Motor neuron (in vitro differentiated cells): ENCODE data around the gene GSTM1. TPM values are rescaled to one million over a fixed set of nuclear protein-coding genes. Genes with fewer than 3 reads are reported as not detected.
"Not testable (repeated sequence)": the region's sequence is repeated elsewhere in the genome, so short reads cannot be mapped to it uniquely, and the experiment has no call there.

ENCODE experiments used
- ATAC-seq, 8 experiments: fragments of 200-7000 bp; cut with Tn5 transposase; replicated peaks in 6 of 8; 2 replicates each; pipeline ENCODE4 v1.8.0; 2021; ENCODE audit warnings: mild to moderate bottlenecking in 8 of 8, moderate library complexity in 8 of 8
- H3K27ac ChIP-seq, 2 donors: fragments of 250-450 bp; sonication (Bioruptor Pico); 2 replicates each; pipeline ENCODE4 v1.9.0; 2021; ENCODE audit warnings: antibody characterized with exemption in 2 of 2, mild to moderate bottlenecking in 2 of 2, moderate library complexity in 1 of 2
- H3K4me1 ChIP-seq, 2 donors: fragments of 250-450 bp; sonication (Bioruptor Pico); replicated peaks in 1 of 2; 2 replicates each; pipeline ENCODE4 v1.6.1; 2021; ENCODE audit warnings: antibody characterized with exemption in 2 of 2, mild to moderate bottlenecking in 2 of 2, moderate library complexity in 1 of 2
- H3K4me3 ChIP-seq, 5 donors: fragments of 250-450 bp; sonication (Bioruptor Pico); 2 replicates each; pipeline ENCODE4 v1.9.0; 2021; ENCODE audit warnings: antibody characterized with exemption in 5 of 5, mild to moderate bottlenecking in 5 of 5, moderate library complexity in 4 of 5
- WGBS, 10 experiments: fragments of 450-650 bp; shearing (Covaris generic); methylation state at CpG; one replicate each; pipeline ENCODE4 v1.0.0; 2022; 5-methylcytosine and 5-hydroxymethylcytosine counted together
- in situ Hi-C, 9 experiments: fragments of 400-800 bp; cut with MboI; loops; one replicate each; pipeline ENCODE4 v1.15.0; 2021; ENCODE audit warnings: low sequenced_read_pairs in 9 of 9, low pct_unique_long_range_greater_than_20kb in 2 of 9; ENCODE audit not compliant: unreplicated experiment in 9 of 9
- total RNA-seq, 8 experiments: library from RNA; unstranded; fragments of 300-600 nt; gene quantifications; 2 replicates each; pipeline versions ENCODE4 v1.2.3 to v1.2.4, GENCODE V29; 2022

Gene GSTM1
- total RNA-seq, 8 experiments from 2014 or later, result 2.6 to 5.2 (median 3.7) TPM; not detected in 5

DNA sequence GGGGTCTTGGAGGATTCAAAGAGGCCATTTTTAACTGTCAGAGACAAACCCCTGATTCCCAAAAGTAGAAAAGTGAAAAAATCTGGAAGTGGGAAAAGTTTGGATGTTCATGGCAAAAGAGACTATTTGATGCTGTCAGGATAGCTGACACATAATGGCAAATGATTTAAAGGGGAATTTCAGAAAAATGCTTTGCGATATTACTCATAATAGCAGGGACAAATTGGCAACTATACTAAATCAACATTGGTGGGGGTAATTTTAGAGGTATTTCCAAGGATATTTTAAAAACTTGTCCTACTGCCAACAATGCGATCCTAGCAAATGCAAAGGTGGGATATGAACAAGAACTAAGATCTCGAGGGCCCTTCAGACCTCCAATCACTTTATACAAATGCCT, 37.0 kb upstream of the GSTM1 start:
- in situ Hi-C loops, result loop anchor here in 2 of 9 experiments (10.0 to 25.0 kb wide), 2 partner anchors 112 to 334 kb away; partner anchors contain the start of genes AHCYL1 (in 1 of the 2) and EPS8L3 (in 1 of the 2)

DNA sequence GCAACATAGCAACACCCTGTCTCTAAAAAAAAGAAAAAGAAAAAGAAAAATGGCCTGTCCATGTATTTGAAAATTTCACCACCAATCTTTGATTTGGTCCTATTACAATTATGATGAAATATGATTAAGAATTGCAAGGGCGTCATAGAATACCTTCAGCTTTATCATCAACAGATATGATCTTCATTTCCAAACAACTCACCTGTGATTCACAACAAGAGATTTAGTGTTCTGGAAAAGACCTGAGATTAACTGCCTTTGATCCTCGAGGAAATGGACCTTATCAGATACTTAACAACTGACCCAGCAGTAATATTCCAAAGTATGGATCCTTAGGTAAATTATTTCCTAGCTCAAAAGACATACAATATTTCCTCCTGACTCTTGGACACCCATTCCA, 35.2 kb upstream of the GSTM1 start:
- ATAC-seq, result no peak
- Histone ChIP-seq H3K4me3 (no peak overlapping the region), H3K4me1 (peaks cover 10 to 22% of the 10 kb centered on the region in 2 donors), H3K27ac (no peak overlapping the region)
- WGBS, 10 experiments, result 42 to 100% (median 72%) methylated on average over 1 to 2 of the region's 2 CpGs
- in situ Hi-C loops, result loop anchor here in 2 of 9 experiments (10.0 to 25.0 kb wide), 2 partner anchors 110 to 332 kb away; partner anchors contain the start of genes AHCYL1 (in 1 of the 2) and EPS8L3 (in 1 of the 2)

More for the DNA sequence above, 37.0 kb upstream of the GSTM1 start:
- no peak overlapping the region for H3K4me3 ChIP-seq
- no peak for ATAC-seq
- H3K27ac ChIP-seq, result no peak overlapping the region
- H3K4me1 ChIP-seq, result peaks cover 5 to 22% of the 10 kb centered on the region in 2 donors
- WGBS, 10 experiments, result 46 to 100% (median 92%) methylated on average over 2 to 3 of the region's 3 CpGs

DNA sequence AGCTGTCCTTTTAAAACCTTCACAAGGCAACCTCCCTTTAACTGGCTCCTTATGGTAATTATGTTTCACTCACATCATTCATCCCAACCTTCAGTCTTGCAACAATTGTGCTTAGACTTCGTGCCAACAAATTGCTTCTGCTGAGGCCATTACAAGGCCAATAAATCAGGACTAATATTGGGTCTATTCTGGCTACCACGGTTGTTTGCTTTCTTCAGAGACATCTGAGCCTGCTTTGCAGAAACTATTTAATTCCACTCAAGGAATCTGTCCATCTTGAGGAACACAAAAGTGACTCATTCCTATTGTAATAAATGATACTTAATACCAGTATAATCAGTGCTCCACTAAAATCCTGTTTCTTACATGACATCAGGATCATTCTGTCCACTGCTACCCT, 34.3 kb upstream of the GSTM1 start:
- peaks cover 15 to 26% of the 10 kb centered on the region in 2 donors for H3K4me1 ChIP-seq
- in situ Hi-C loops, result loop anchor here in 2 of 9 experiments (10.0 to 25.0 kb wide), 2 partner anchors 109 to 331 kb away; partner anchors contain the start of genes AHCYL1 (in 1 of the 2) and EPS8L3 (in 1 of the 2)
- H3K27ac ChIP-seq, result no peak overlapping the region
- H3K4me3 ChIP-seq, result no peak overlapping the region
- ATAC-seq, result peak in 5 of 8 experiments; percentile 18 to 64 (median 35)
- 0 to 38% (median 2%) methylated on average over 1 to 2 of the region's 2 CpGs for WGBS, 10 experiments

DNA sequence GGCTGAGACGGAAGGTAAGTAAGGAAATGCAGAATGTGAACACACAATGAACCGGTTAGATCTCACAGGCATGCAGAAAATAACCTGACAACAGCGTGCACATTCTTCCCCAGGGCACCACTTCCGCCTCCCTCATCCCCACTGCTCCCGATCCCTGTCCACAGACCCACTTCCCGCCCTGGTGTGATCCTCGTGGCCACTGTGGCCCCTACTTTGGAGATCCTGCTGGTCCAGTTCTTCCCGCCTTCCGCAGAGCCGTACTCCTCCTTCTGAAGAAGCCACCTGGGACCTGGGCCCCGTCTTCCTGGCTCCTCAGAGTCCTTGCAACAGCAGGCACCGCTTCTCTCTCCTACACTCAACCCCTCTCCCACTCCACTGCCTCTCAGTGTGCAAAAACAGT, 33.1 kb upstream of the GSTM1 start:
- H3K4me3 ChIP-seq, result no peak overlapping the region
- no peak overlapping the region for H3K27ac ChIP-seq
- H3K4me1 ChIP-seq, result peaks cover 19 to 30% of the 10 kb centered on the region in 2 donors
- in situ Hi-C loops, result loop anchor here in 2 of 9 experiments (10.0 to 25.0 kb wide), 2 partner anchors 108 to 330 kb away; partner anchors contain the start of genes AHCYL1 (in 1 of the 2) and EPS8L3 (in 1 of the 2)
- WGBS, 10 experiments, result 67 to 100% (median 88%) methylated on average over 1 to 10 of the region's 12 CpGs; no CpG with 5 or more reads in 2 of the 10 experiments
- ATAC-seq, result no peak

DNA sequence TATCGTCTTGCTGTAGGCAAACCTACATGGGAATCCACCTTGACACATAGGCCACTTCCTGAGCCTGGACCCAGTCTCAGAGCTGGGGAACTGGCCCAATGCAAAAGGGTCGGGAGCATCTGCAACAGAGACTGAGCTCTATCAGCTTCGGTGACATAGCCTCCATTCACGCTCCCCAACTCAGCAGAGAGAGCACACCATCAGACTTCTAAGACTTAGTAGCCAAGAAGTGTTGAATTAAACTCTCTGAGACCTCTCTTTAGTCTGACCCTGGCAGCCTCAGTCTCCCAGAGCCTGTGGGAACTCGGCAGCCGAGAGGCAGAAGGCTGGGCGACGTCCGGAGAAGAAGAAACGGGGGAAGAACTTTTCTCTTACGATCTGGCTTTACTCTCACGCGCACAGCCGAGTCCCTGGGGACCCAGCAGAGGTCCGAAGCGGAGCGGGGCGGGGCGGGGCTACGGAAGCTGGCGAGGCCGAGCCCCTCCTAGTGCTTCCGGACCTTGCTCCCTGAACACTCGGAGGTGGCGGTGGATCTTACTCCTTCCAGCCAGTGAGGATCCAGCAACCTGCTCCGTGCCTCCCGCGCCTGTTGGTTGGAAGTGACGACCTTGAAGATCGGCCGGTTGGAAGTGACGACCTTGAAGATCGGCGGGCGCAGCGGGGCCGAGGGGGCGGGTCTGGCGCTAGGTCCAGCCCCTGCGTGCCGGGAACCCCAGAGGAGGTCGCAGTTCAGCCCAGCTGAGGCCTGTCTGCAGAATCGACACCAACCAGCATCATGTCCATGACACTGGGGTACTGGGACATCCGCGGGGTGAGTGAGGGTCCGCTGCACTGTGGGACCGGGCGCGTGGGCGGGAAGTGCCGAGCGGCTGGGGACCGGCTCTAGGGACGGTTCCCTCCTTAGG, 31.8 kb upstream of the GSTM1 start, which contains the start of gene GSTM4:
GSTM4 (plus strand) TSS at position 485 of the 905 bp plus-strand sequence; CDS start at position 776, 291 bp downstream.
- Histone ChIP-seq H3K4me3 (peak within 1 kb of the TSS; percentile 33 to 52 (median 43)), H3K27ac (no peak within 1 kb of the TSS), H3K4me1 (peaks cover 19 to 37% of the 10 kb centered on the region in 2 donors)
- peak; percentile 87 to 97 (median 91) for ATAC-seq
- WGBS, 10 experiments, result 0 to 40% (median 6%) methylated on average over 2 to 37 of the region's 54 CpGs; no CpG with 5 or more reads in 3 of the 10 experiments
- in situ Hi-C loops, result loop anchor here in 2 of 9 experiments (10.0 to 25.0 kb wide), 2 partner anchors 106 to 329 kb away; partner anchors contain the start of genes AHCYL1 (in 1 of the 2) and EPS8L3 (in 1 of the 2)

DNA sequence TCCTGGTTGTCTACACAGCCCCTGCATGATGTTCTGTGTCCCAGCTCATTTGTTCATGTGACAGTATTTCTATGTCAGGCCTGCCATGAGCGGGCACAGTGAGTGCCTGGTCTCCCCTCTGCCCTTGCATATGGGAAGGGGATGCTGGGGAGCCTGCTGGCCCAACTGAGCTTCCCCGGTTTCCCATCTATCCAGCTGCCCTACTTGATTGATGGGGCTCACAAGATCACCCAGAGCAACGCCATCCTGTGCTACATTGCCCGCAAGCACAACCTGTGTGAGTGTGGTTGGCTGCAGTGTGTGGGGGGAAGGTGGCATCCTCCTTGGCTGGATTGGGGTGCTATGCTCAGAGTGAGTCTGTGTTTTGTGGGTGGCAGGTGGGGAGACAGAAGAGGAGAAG, 30.2 kb upstream of the GSTM1 start:
- H3K4me3 ChIP-seq, result no peak overlapping the region
- 65 to 94% (median 80%) methylated on average over 1 to 3 of the region's 4 CpGs; no CpG with 5 or more reads in 6 of the 10 experiments for WGBS, 10 experiments
- peaks cover 19 to 34% of the 10 kb centered on the region in 2 donors for H3K4me1 ChIP-seq
- no peak for ATAC-seq
- in situ Hi-C loops, result loop anchor here in 2 of 9 experiments (10.0 to 25.0 kb wide), 2 partner anchors 105 to 327 kb away; partner anchors contain the start of genes AHCYL1 (in 1 of the 2) and EPS8L3 (in 1 of the 2)
- H3K27ac ChIP-seq, result no peak overlapping the region

DNA sequence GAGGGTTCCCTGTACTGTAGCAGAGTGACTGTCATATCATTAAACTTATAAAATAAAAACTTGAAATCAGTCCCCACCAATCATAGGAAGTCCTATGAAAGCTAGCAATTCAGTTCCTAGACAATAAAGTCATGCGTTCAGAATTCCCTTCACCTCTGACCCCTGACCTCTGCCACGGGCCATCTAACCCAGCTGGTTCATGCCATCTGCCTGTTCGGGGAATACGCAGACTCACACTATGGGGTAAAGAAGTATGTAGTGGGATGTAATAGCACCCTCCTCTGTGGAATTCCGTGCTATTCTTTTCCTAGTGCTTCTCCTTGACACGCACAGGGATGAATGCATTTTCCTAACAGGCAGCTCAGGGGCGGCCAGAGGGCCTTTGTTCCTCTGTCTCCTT, 29.6 kb upstream of the GSTM1 start:
- 40 to 94% (median 73%) methylated on average over 1 to 7 of the region's 7 CpGs; no CpG with 5 or more reads in 2 of the 10 experiments for WGBS, 10 experiments
- in situ Hi-C loops, result loop anchor here in 2 of 9 experiments (10.0 to 25.0 kb wide), 2 partner anchors 104 to 327 kb away; partner anchors contain the start of genes AHCYL1 (in 1 of the 2) and EPS8L3 (in 1 of the 2)
- Histone ChIP-seq H3K27ac (no peak overlapping the region), H3K4me3 (no peak overlapping the region), H3K4me1 (peaks cover 19 to 28% of the 10 kb centered on the region in 2 donors)
- no peak for ATAC-seq

DNA sequence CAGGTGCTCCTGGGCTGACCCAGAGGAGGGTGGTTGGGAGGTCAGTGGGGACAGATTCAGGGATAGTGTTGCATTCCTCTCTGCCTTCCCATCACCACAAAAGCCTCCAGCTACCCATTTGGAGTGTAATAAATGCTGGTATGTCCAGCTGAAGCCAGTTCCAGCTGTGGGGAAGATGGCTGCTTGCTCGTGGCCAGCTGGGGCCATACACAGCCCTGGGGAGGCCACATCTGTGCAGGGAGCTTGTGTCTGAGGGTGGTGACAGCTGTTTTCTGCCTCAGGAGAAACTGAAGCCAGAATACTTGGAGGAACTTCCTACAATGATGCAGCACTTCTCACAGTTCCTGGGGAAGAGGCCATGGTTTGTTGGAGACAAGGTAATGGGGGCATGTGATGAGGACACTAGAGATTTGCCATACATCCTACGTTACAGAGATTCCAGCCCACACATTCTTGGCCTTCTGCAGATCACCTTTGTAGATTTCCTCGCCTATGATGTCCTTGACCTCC, 29.0 kb upstream of the GSTM1 start:
- Histone ChIP-seq H3K4me3 (no peak overlapping the region), H3K4me1 (peaks cover 16 to 22% of the 10 kb centered on the region in 2 donors), H3K27ac (no peak overlapping the region)
- in situ Hi-C loops, result loop anchor here in 2 of 9 experiments (10.0 to 25.0 kb wide), 2 partner anchors 104 to 326 kb away; partner anchors contain the start of genes AHCYL1 (in 1 of the 2) and EPS8L3 (in 1 of the 2)
- ATAC-seq, result peak in 2 of 8 experiments; percentile 5 to 15
- 50 to 83% (median 51%) methylated on average over 1 to 3 of the region's 3 CpGs; no CpG with 5 or more reads in 7 of the 10 experiments for WGBS, 10 experiments

DNA sequence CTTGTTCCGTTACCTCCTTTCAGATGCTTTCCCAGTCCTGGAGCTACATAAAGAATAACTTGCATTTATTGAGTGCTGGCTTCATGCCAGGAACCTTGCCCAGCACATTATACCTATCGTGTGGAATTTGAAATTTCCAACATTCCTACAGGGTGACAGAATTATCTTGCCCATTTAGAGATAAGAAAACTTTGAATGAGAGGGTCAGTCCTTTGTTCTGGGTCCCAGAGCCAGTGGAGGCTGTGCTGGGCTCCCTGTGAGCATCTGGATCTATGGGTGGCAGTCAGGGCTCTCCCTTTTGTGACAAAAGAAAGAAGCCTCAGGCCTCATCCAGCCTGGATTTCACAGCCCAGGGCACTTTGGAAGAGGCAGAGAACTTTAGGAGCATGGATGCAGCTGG, 28.5 kb upstream of the GSTM1 start:
- ATAC-seq, result no peak
- peaks cover 14 to 20% of the 10 kb centered on the region in 2 donors for H3K4me1 ChIP-seq
- in situ Hi-C loops, result loop anchor here in 2 of 9 experiments (10.0 to 25.0 kb wide), 2 partner anchors 103 to 326 kb away; partner anchors contain the start of genes AHCYL1 (in 1 of the 2) and EPS8L3 (in 1 of the 2)
- WGBS, 10 experiments, result 30 to 100% (median 100%) methylated on average over 1 to 2 of the region's 2 CpGs; no CpG with 5 or more reads in 3 of the 10 experiments
- H3K4me3 ChIP-seq, result no peak overlapping the region
- H3K27ac ChIP-seq, result no peak overlapping the region

DNA sequence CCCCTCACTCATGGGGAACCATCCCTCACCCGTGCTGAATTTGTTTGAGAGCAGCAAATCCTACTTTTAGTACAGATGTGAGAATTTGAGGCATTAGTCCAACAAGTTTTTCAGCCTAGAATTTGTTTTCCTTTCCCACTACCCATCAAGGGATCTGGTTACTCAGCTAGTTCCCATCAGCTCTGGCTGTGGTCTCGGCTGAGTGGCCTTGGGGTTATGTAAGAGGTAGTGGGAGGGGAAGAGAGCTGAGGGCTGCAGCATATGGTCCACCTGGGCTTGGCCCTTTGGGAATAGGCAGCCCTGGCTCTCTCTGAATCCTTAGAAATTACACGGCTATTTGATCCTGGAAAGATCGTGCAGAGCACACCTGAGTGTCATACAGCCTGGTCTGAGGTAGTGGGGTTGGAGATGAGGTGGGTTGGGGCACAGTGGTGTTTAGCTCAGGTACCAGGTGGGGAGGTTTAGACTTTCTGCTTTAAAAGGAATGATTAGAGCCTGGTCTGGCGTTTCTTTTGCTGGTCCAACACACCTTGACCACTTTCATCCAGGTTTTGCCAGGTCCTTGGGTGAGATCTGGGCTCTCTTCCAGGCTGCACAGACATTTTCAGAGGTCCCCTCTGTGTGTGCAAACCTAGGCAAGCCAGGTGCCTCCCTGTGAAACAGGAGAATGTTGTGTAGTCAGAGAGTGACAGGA, 27.5 kb upstream of the GSTM1 start:
- in situ Hi-C loops, result loop anchor here in 2 of 9 experiments (10.0 to 25.0 kb wide), 2 partner anchors 102 to 325 kb away; partner anchors contain the start of genes AHCYL1 (in 1 of the 2) and EPS8L3 (in 1 of the 2)
- ATAC-seq, result peak in 1 of 8 experiments; percentile 12
- no peak overlapping the region for H3K27ac ChIP-seq
- H3K4me1 ChIP-seq, result peaks cover 14 to 15% of the 10 kb centered on the region in 2 donors
- no peak overlapping the region for H3K4me3 ChIP-seq
- WGBS, 10 experiments, result 40 to 100% (median 65%) methylated on average over 1 to 5 of the region's 5 CpGs; no CpG with 5 or more reads in 4 of the 10 experiments

DNA sequence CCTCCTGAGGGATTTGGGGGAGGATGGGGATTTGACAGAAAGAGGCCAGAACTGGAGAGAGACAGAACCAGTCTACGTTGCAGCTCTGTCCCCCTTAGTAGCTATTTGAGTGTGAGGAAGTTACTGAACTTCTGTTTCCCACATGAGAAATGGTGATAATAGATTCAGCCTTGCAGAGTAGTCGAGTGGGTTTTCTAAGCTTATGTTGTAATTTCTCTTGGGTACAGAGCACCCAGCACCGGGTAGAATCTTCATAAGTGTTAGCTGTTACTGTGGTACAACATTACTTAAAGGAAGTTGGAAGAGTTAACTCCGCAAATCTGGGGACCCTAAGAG, 27.0 kb upstream of the GSTM1 start:
- H3K27ac ChIP-seq, H3K4me3 ChIP-seq, ATAC-seq: not testable (repeated sequence)
- 60 to 86% (median 76%) methylated on average over 1 to 2 of the region's 4 CpGs; no CpG with 5 or more reads in 6 of the 10 experiments for WGBS, 10 experiments
- peaks cover 14 to 15% of the 10 kb centered on the region in 2 donors for H3K4me1 ChIP-seq
- in situ Hi-C loops, result loop anchor here in 1 of 9 experiments (25.0 kb wide), 1 partner anchor 102 kb away; the partner anchor contains the start of gene EPS8L3
